Gastrocnemius medialis (tissue), 4 donors: ENCODE data around the gene SMG6.

Experiments used
- CTCF ChIP-seq, 5 experiments: fragments of 450-650 bp in 3 of 5; fragments of 200-600 bp in 2 of 5; sonication (generic) in 2 of 5; IDR thresholded peaks in 4 of 5; conservative IDR thresholded peaks in 1 of 5; 1 replicate in 4 of 5; 2 replicates in 1 of 5; pipeline ENCODE4 v1.5.1; 2016 to 2019; ENCODE audit warnings: antibody characterized with exemption in 5 of 5, mild to moderate bottlenecking in 3 of 5, moderate library complexity in 3 of 5
- POLR2A ChIP-seq, 2 donors: fragments of 450-650 bp; IDR thresholded peaks; one replicate each; pipeline ENCODE4 v1.6.1; 2017; ENCODE audit warnings: antibody characterized with exemption in 2 of 2, mild to moderate bottlenecking in 2 of 2, moderate library complexity in 2 of 2

GRCh38 chr17:2319051-2319450 is 15.5 kb upstream of the SMG6 start:
- TF ChIP-seq CTCF (IDR thresholded peaks at IDR 0.05 in 4 of 5, conservative IDR thresholded peaks at IDR 0.05 in 1 of 5) (no peak), POLR2A (IDR thresholded peaks at IDR 0.05) (no peak)
